Amygdala (tissue), 56 donors: ENCODE results near the gene HNRNPH1.
A peak's percentile ranks its signal among the peaks of the same experiment; 100 is the strongest.
"Not testable (repeated sequence)": the region's sequence is repeated elsewhere in the genome, so short reads cannot be mapped to it uniquely, and the experiment has no call there.

Experiments used
- DNase-seq, 56 donors: peaks; one replicate each; lab custom pipeline; 2025; lab: John Stamatoyannopoulos, UW

Gene HNRNPH1

GRCh38 chr5:179623003-179623905, at the start of gene HNRNPH1:
Gene HNRNPH1, minus strand, starts transcription at chr5:179623671. Its CDS starts 538 bp downstream, at chr5:179623133.
- DNase-seq, result peak; percentile 83 to 99 (median 96)

GRCh38 chr5:179668391-179668790, 44.9 kb upstream of the HNRNPH1 start:
- peak in 11 of 56 donors; percentile 3 to 40 (median 15) for DNase-seq

DNA sequence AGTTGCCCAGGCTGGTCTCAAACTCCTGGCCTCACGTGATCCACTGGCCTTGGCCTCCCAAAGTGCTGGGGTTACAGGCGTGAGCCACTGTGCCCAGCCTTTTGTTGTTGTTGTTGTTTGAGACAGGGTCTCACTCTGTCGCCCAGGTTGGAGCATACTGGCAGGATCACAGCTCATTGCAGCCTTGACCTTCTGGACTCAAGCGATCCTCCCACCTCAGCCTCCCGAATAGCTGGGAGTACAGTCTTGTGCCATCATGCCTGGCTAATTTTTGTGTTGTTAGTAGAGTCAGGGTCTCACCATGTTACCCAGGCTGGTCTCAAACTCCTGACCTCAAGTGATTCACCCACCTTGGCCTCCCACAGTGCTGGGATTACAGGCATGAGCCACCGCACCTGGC, 38.2 kb upstream of the HNRNPH1 start:
- DNase-seq, result not testable (repeated sequence)

DNA sequence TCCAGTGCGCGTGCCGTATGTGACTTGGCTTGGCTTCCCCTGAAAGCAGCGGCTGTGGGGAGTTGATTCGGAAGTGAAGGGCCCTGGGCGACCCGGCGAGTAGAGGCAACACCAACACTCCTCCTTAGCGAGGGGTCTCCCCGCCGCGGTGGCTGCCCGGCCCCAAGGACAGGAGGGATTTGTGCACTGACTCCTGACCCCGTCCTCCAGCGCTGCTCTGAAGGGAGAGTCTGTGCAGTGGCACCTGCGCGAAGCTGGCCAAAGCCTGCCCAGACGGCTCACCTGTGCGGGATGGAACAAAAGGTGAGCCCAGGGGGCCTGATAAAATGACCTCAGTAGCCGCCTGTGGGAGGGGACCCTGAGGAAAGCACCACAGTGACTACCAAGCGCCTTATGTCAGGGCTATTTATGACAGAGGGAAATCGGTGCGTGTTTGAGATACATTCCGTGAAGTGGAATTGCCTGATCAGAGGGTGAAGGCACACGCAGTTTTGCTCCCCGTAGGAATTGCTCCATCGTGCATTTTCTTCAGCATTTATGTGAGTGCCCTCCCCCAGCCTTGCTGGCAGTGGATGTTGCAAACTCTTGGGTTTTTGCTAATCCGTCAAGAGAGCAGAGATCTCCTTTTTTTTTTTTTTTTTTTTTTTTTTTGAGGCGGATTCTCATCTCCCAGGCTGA, 34.8 kb upstream of the HNRNPH1 start:
- peak in 2 of 56 donors; percentile 5 to 8 for DNase-seq

DNA sequence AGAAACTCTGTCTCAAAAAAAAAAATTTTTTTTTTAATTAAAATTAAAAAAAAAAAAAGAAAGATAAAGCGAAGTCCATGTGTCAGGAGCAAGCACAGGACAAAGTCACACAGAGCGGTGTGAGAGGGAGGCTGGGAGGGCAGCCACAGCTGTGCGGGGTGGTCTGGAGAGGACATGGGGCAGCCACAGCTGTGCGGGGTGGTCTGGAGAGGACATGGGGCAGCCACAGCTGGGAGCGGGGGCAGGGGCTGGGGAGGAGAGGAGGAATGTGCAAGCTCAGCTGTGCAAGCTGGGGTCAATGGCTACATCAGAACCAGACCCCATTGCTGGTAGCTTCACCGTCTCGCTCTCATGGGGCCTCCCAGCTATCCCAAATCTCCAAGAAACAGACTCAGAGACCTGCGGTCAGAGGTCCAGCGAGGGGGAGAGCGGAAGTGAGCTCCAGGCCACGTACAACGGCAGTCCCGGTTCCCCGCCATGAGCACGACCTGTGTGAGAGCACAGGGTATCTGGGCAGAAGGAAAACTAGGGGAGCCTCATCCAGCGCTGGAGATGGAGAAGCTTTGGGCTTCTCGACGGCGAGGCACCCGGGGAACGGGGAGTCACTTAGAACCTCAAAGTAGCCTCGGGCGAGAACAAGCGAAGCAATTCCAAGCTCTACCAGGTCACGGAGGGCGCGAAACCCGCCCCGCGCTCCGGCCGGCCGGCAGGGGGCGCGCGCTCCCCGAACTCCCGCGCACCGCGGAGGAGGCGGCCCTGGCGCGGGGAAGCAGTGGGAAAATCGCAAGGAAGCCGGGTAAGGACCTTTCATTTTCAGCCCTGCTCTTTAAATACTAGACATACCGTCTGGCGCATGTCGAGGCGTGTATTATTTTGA, 34.1 kb upstream of the HNRNPH1 start:
- not testable (repeated sequence) for DNase-seq

GRCh38 chr5:179653135-179653534, 29.7 kb upstream of the HNRNPH1 start:
- DNase-seq, result not testable (repeated sequence)

- not testable (repeated sequence) for DNase-seq
These were observed 26.8 kb upstream of the HNRNPH1 start for GRCh38 chr5:179650245-179650644.

DNA sequence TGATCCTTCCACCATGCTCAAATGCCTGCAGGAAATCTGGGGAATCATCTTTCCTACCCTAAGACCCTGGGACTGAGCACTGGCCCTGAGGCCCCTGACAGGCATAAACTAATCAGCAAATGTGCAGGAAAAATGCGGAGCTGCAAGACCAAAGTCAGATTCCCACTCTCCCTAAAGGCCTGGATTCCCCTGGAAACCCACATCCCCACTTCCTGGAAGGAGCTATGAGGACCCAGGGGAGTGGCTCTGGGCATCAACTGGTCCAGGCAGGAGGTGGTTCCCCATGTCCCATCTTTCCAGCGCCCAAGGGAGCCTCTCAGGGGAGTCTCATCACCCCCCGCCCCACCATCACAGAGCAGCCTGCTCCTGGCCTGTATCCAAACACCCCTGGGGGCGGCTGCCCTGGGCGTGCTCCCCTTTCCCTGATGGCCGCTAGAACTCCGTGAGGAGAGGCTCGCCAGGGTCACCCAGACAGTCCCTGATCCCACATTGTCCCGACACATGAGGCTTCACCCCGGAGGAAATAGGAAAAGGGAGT, 25.8 kb upstream of the HNRNPH1 start:
- not testable (repeated sequence) for DNase-seq

DNA sequence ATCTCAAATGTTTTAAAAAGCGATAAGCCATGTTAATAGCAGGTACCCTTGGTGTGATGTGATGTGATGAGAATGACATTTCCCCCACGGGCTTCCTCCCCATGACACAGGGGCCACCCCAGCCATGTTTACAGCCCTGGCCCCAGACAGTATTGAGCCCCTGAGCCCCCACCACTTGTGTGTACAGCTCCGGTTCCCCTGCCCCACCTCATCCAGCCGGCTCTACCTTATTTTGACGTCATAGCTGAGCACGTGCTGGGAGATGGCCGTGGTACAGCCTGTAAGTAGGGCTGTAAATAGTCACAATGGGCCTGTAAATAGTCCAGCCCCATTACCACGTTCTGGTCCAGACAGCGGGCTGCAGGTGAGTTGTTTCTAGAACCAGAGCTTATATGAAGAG, 24.9 kb upstream of the HNRNPH1 start:
- DNase-seq, result no peak

GRCh38 chr5:179644766-179645165, 21.3 kb upstream of the HNRNPH1 start:
- DNase-seq, result not testable (repeated sequence)

- not testable (repeated sequence) for DNase-seq
These were observed 19.9 kb upstream of the HNRNPH1 start for GRCh38 chr5:179643141-179643920.

DNA sequence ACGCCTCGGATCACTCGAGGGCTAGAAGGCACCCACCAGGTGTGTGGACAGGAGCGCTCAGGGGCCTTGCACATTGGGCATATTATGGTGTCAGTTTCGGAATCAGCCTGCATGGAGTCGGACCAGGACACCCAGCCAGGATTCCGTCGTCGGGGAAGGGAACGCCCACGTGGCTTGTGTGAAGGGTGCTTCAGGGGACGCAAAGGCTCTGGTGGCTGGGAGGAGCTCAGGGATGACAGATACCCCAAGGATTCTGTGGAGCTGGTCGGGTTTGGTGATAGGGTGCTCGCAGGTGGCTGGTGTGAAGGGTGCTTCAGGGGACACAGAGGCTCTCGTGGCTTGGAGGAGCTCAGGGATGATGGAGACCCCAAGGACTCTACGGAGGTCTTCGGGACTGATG, 19.2 kb upstream of the HNRNPH1 start:
- not testable (repeated sequence) for DNase-seq

GRCh38 chr5:179641745-179642144, 18.3 kb upstream of the HNRNPH1 start:
- DNase-seq, result not testable (repeated sequence)

GRCh38 chr5:179639296-179639695, 15.8 kb upstream of the HNRNPH1 start:
- not testable (repeated sequence) for DNase-seq

DNA sequence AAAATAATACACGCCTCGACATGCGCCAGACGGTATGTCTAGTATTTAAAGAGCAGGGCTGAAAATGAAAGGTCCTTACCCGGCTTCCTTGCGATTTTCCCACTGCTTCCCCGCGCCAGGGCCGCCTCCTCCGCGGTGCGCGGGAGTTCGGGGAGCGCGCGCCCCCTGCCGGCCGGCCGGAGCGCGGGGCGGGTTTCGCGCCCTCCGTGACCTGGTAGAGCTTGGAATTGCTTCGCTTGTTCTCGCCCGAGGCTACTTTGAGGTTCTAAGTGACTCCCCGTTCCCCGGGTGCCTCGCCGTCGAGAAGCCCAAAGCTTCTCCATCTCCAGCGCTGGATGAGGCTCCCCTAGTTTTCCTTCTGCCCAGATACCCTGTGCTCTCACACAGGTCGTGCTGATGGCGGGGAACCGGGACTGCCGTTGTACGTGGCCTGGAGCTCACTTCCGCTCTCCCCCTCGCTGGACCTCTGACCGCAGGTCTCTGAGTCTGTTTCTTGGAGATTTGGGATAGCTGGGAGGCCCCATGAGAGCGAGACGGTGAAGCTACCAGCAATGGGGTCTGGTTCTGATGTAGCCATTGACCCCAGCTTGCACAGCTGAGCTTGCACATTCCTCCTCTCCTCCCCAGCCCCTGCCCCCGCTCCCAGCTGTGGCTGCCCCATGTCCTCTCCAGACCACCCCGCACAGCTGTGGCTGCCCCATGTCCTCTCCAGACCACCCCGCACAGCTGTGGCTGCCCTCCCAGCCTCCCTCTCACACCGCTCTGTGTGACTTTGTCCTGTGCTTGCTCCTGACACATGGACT, 11.1 kb upstream of the HNRNPH1 start:
- not testable (repeated sequence) for DNase-seq

- not testable (repeated sequence) for DNase-seq
These were observed 10.3 kb upstream of the HNRNPH1 start for GRCh38 chr5:179633501-179634369.

GRCh38 chr5:179624841-179625271, 1.4 kb upstream of the HNRNPH1 start:
- no peak for DNase-seq
